ENCODE data around the gene VAMP1. TPM values are rescaled to one million over a fixed set of nuclear protein-coding genes. Genes with fewer than 3 reads are reported as not detected.
A peak's percentile ranks its signal among the peaks of the same experiment; 100 is the strongest.

VAMP1 gene
- total RNA-seq, 6 experiments from 2014 or later: 8.6 to 13.0 (median 10.8) TPM

- Mint-ChIP-seq H3K36me3 (ENCODE audit: low read depth) (peaks cover 24% of the 10 kb centered on the region), H3K9me3 (no peaks in the 10 kb centered on the region), H3K4me3 (no peak overlapping the region), H3K4me1 (ENCODE audit: low read depth) (peaks cover 7% of the 10 kb centered on the region), H3K27me3 (ENCODE audit: insufficient read depth) (peaks cover 2% of the 10 kb centered on the region; the same call in 1 of the 2 replicates), H3K27ac (peak overlapping the region; percentile 42; the same call in 1 of the 2 replicates)
- no peak for TF ChIP-seq CTCF (IDR thresholded peaks at IDR 0.05)
- DNase-seq: no peak
These were observed 13.1 kb downstream of the VAMP1 start for GRCh38 chr12:6457220-6457945.

- Mint-ChIP-seq H3K4me1 (ENCODE audit: low read depth) (peaks cover 34% of the 10 kb centered on the region), H3K36me3 (ENCODE audit: low read depth) (peaks cover 13% of the 10 kb centered on the region), H3K27ac (peak overlapping the region; percentile 99), H3K9me3 (no peaks in the 10 kb centered on the region), H3K27me3 (ENCODE audit: insufficient read depth) (peaks cover 2% of the 10 kb centered on the region), H3K4me3 (peak overlapping the region; percentile 94)
- TF ChIP-seq CTCF (IDR thresholded peaks at IDR 0.05): no peak
- DNase-seq: no peak
These were observed 17.4 kb downstream of the VAMP1 start for GRCh38 chr12:6452944-6453630.

GRCh38 chr12:6452245-6452943 lies 18.1 kb downstream of the VAMP1 start:
- TF ChIP-seq CTCF (IDR thresholded peaks at IDR 0.05): no peak
- Mint-ChIP-seq H3K27ac (peak overlapping the region; percentile 99), H3K9me3 (no peaks in the 10 kb centered on the region), H3K4me1 (ENCODE audit: low read depth) (peaks cover 37% of the 10 kb centered on the region), H3K36me3 (ENCODE audit: low read depth) (peaks cover 19% of the 10 kb centered on the region), H3K27me3 (ENCODE audit: insufficient read depth) (peaks cover 2% of the 10 kb centered on the region), H3K4me3 (peak overlapping the region; percentile 94)
- DNase-seq: no peak

- DNase-seq: peak; percentile 84
These were observed 18.9 kb downstream of the VAMP1 start, which contains the start of gene TAPBPL for GRCh38 chr12:6451348-6452244. TAPBPL (plus strand) TSS chr12:6452042; CDS start chr12:6452249, 207 bp downstream.

More at GRCh38 chr12:6451348-6452244, 18.9 kb downstream of the VAMP1 start, which contains the start of gene TAPBPL:
- Mint-ChIP-seq H3K27me3 (ENCODE audit: insufficient read depth) (no peaks in the 10 kb centered on the region; the same call in 1 of the 2 replicates), H3K4me3 (peak within 1 kb of the TSS; percentile 94), H3K9me3 (no peaks in the 10 kb centered on the region), H3K36me3 (ENCODE audit: low read depth) (peaks cover 13% of the 10 kb centered on the region), H3K4me1 (ENCODE audit: low read depth) (peaks cover 37% of the 10 kb centered on the region), H3K27ac (peak within 1 kb of the TSS; percentile 99)
- TF ChIP-seq CTCF (IDR thresholded peaks at IDR 0.05): no peak

Measured in HFFc6 (cell line).